ENCODE data around the gene DGKZ. TPM values are rescaled to one million over a fixed set of nuclear protein-coding genes. Genes with fewer than 3 reads are reported as not detected.
A peak's percentile ranks its signal among the peaks of the same experiment; 100 is the strongest.

Gene DGKZ
- total and polyA plus RNA-seq, 2 experiments from 2014 or later = 45.1 to 170 TPM

DNA sequence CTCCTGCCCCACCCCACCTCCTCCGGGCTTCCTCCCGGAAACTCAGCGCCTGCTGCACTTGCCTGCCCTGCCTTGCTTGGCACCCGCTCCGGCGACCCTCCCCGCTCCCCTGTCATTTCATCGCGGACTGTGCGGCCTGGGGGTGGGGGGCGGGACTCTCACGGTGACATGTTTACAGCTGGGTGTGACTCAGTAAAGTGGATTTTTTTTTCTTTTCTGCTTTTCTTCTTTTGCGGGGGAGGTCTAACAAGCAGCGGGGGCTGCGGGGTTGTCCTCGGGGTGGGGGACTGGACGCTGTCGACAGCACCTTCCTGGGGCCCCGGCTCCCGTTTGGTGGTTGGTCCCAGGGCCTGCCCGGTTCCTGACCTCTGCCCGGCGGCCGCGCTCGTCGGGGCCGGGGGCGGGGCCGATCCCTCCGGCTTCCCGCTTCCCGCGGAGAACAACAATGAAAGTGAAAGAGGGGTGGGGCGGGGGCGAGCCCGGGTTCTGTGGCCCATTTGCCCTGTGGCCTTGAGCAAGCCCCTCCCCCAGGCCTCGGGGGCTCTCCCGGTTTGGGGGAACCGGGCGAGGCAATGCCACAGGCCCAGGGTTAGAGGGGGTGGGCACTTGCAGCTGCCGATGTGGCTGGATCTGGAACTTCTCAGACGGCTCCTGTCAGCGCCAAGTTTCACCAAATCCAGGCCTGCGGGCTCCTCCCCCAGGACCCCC, 33.2 kb downstream of the DGKZ start (continued):
- TF ChIP-seq, protein P1, sequence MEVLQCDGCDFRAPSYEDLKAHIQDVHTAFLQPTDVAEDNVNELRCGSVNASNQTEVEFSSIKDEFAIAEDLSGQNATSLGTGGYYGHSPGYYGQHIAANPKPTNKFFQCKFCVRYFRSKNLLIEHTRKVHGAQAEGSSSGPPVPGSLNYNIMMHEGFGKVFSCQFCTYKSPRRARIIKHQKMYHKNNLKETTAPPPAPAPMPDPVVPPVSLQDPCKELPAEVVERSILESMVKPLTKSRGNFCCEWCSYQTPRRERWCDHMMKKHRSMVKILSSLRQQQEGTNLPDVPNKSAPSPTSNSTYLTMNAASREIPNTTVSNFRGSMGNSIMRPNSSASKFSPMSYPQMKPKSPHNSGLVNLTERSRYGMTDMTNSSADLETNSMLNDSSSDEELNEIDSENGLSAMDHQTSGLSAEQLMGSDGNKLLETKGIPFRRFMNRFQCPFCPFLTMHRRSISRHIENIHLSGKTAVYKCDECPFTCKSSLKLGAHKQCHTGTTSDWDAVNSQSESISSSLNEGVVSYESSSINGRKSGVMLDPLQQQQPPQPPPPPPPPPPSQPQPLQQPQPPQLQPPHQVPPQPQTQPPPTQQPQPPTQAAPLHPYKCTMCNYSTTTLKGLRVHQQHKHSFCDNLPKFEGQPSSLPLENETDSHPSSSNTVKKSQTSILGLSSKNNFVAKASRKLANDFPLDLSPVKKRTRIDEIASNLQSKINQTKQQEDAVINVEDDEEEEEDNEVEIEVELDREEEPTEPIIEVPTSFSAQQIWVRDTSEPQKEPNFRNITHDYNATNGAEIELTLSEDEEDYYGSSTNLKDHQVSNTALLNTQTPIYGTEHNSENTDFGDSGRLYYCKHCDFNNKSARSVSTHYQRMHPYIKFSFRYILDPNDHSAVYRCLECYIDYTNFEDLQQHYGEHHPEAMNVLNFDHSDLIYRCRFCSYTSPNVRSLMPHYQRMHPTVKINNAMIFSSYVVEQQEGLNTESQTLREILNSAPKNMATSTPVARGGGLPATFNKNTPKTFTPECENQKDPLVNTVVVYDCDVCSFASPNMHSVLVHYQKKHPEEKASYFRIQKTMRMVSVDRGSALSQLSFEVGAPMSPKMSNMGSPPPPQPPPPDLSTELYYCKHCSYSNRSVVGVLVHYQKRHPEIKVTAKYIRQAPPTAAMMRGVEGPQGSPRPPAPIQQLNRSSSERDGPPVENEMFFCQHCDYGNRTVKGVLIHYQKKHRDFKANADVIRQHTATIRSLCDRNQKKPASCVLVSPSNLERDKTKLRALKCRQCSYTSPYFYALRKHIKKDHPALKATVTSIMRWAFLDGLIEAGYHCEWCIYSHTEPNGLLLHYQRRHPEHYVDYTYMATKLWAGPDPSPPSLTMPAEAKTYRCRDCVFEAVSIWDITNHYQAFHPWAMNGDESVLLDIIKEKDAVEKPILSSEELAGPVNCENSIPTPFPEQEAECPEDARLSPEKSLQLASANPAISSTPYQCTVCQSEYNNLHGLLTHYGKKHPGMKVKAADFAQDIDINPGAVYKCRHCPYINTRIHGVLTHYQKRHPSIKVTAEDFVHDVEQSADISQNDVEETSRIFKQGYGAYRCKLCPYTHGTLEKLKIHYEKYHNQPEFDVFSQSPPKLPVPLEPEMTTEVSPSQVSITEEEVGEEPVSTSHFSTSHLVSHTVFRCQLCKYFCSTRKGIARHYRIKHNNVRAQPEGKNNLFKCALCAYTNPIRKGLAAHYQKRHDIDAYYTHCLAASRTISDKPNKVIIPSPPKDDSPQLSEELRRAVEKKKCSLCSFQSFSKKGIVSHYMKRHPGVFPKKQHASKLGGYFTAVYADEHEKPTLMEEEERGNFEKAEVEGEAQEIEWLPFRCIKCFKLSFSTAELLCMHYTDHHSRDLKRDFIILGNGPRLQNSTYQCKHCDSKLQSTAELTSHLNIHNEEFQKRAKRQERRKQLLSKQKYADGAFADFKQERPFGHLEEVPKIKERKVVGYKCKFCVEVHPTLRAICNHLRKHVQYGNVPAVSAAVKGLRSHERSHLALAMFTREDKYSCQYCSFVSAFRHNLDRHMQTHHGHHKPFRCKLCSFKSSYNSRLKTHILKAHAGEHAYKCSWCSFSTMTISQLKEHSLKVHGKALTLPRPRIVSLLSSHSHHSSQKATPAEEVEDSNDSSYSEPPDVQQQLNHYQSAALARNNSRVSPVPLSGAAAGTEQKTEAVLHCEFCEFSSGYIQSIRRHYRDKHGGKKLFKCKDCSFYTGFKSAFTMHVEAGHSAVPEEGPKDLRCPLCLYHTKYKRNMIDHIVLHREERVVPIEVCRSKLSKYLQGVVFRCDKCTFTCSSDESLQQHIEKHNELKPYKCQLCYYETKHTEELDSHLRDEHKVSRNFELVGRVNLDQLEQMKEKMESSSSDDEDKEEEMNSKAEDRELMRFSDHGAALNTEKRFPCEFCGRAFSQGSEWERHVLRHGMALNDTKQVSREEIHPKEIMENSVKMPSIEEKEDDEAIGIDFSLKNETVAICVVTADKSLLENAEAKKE (CRISPR knock-in tag; IDR thresholded peaks at IDR 0.05) = no peak
- TF ChIP-seq JUNB (IDR thresholded peaks at IDR 0.05; ENCODE audit: unreplicated experiment) (no peak), POLR2AphosphoS5 (IDR thresholded peaks at IDR 0.05; ENCODE audit: low read depth) (no peak), EZH2 (IDR thresholded peaks at IDR 0.05; ENCODE audit: low read depth, unreplicated experiment) (no peak), ZNF114 (CRISPR knock-in tag; IDR thresholded peaks at IDR 0.05) (no peak)

DNA sequence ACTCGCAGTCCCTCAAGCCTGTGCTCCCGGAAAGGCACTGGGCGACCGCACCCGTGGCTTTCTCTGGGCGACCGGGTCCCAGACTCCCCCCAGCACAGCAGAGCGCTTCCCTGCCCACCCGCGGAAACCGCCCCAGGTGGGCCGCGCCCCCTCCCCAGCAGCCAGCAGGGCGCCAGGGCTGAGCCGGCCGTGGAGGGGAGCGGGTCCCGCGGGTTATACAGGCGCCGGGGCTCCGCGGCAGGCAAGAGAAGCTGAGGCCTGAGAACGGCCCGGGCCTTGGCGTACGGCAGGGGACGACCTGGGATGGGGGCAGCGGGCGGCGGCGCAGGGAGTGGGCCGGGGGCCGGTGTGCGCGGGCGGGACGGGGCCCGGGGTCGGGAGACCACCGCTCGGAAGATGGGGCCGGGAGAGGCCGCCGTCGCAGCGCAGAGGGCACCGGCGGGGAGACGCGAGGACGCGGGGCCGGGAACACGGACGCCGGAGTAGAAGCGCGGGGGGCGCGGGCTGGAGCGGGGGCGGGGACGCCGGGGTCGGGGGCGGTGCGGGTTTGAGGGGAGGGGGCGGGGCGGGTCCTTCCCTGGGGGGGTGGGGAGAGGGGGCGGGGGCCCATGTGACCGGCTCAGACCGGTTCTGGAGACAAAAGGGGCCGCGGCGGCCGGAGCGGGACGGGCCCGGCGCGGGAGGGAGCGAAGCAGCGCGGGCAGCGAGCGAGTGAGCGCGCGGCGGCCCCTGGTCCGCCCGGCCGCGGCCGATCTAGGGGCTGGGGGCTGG, 34.0 kb downstream of the DGKZ start, which contains the start of gene MDK:
Gene MDK, plus strand, starts transcription at position 622 of the 771 bp plus-strand sequence. CDS start 389 bp downstream, outside the sequence.
- H3K4me3 ChIP-seq = peak within 1 kb of the TSS; percentile 93
- H3K27ac ChIP-seq (ENCODE audit: low read depth) = peak within 1 kb of the TSS; percentile 94
- peaks cover 19% of the 10 kb centered on the region for H3K4me1 ChIP-seq (ENCODE audit: insufficient read depth)
- peak within 1 kb of the TSS; percentile 59 for H2AFZ ChIP-seq
- H3F3A ChIP-seq (replicated peaks; ENCODE audit: low read depth) = peaks cover 35% of the 10 kb centered on the region
- Mint-ChIP-seq H3K4me3 (peak within 1 kb of the TSS; percentile 83), H3K27me3 (ENCODE audit: insufficient read depth, low read depth, poor library complexity) (peaks cover 19% of the 10 kb centered on the region), H3K9me3 (no peaks in the 10 kb centered on the region; the same call in 2 of the 3 replicates), H3K36me3 (ENCODE audit: low read depth) (peaks cover 27% of the 10 kb centered on the region), H3K4me1 (peaks cover 25% of the 10 kb centered on the region), H3K27ac (peak within 1 kb of the TSS; percentile 62)
- ATAC-seq (peak; percentile 14), DNase-seq (ENCODE audit: low spot score) (peak; percentile 85)
- H3K27me3 ChIP-seq (ENCODE audit: insufficient read depth) = no peaks in the 10 kb centered on the region
- no peaks in the 10 kb centered on the region for H3K79me2 ChIP-seq (replicated peaks; ENCODE audit: insufficient read depth)
- H3K4me2 ChIP-seq = peak within 1 kb of the TSS; percentile 97
- no peaks in the 10 kb centered on the region for H3K9me2 ChIP-seq (ENCODE audit: insufficient read depth)
- H3K36me3 ChIP-seq (ENCODE audit: insufficient read depth) = no peaks in the 10 kb centered on the region; the same call in 1 of the 2 replicates
- no peaks in the 10 kb centered on the region; the same call in 1 of the 2 replicates for H4K20me1 ChIP-seq (replicated peaks; ENCODE audit: insufficient read depth)
- no peak; the same call in none of the 2 replicates for TF ChIP-seq POLR2AphosphoS5 (IDR thresholded peaks at IDR 0.05; ENCODE audit: low read depth)
- TF ChIP-seq EZH2 (IDR thresholded peaks at IDR 0.05; ENCODE audit: low read depth, unreplicated experiment) = no peak
- TF ChIP-seq, protein P2, sequence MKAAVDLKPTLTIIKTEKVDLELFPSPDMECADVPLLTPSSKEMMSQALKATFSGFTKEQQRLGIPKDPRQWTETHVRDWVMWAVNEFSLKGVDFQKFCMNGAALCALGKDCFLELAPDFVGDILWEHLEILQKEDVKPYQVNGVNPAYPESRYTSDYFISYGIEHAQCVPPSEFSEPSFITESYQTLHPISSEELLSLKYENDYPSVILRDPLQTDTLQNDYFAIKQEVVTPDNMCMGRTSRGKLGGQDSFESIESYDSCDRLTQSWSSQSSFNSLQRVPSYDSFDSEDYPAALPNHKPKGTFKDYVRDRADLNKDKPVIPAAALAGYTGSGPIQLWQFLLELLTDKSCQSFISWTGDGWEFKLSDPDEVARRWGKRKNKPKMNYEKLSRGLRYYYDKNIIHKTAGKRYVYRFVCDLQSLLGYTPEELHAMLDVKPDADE (IDR thresholded peaks at IDR 0.05) = no peak
- TF ChIP-seq ZNF331 (CRISPR knock-in tag; IDR thresholded peaks at IDR 0.05; ENCODE audit: low read depth) = no peak
- TF ChIP-seq, protein P3, sequence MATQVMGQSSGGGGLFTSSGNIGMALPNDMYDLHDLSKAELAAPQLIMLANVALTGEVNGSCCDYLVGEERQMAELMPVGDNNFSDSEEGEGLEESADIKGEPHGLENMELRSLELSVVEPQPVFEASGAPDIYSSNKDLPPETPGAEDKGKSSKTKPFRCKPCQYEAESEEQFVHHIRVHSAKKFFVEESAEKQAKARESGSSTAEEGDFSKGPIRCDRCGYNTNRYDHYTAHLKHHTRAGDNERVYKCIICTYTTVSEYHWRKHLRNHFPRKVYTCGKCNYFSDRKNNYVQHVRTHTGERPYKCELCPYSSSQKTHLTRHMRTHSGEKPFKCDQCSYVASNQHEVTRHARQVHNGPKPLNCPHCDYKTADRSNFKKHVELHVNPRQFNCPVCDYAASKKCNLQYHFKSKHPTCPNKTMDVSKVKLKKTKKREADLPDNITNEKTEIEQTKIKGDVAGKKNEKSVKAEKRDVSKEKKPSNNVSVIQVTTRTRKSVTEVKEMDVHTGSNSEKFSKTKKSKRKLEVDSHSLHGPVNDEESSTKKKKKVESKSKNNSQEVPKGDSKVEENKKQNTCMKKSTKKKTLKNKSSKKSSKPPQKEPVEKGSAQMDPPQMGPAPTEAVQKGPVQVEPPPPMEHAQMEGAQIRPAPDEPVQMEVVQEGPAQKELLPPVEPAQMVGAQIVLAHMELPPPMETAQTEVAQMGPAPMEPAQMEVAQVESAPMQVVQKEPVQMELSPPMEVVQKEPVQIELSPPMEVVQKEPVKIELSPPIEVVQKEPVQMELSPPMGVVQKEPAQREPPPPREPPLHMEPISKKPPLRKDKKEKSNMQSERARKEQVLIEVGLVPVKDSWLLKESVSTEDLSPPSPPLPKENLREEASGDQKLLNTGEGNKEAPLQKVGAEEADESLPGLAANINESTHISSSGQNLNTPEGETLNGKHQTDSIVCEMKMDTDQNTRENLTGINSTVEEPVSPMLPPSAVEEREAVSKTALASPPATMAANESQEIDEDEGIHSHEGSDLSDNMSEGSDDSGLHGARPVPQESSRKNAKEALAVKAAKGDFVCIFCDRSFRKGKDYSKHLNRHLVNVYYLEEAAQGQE (IDR thresholded peaks at IDR 0.05; ENCODE audit: unreplicated experiment) = no peak
- TF ChIP-seq EZH2phosphoT487 (IDR thresholded peaks at IDR 0.05; ENCODE audit: unreplicated experiment) = no peak
- no peak for TF ChIP-seq STAT1 (IDR thresholded peaks at IDR 0.05; ENCODE audit: unreplicated experiment)

Measured in GM23338 (cell line).